Gastrocnemius medialis (tissue), 4 donors: ENCODE results near the gene MYO9A.

Source experiments
- CTCF ChIP-seq, 5 experiments: fragments of 450-650 bp in 3 of 5; fragments of 200-600 bp in 2 of 5; sonication (generic) in 2 of 5; IDR thresholded peaks in 4 of 5; conservative IDR thresholded peaks in 1 of 5; 1 replicate in 4 of 5; 2 replicates in 1 of 5; pipeline ENCODE4 v1.5.1; 2016 to 2019; ENCODE audit warnings: antibody characterized with exemption in 5 of 5, mild to moderate bottlenecking in 3 of 5, moderate library complexity in 3 of 5
- POLR2A ChIP-seq, 2 donors: fragments of 450-650 bp; IDR thresholded peaks; one replicate each; pipeline ENCODE4 v1.6.1; 2017; ENCODE audit warnings: antibody characterized with exemption in 2 of 2, mild to moderate bottlenecking in 2 of 2, moderate library complexity in 2 of 2

GRCh38 chr15:72112805-72113204 is 5.1 kb downstream of the MYO9A start:
- no peak for TF ChIP-seq CTCF (IDR thresholded peaks at IDR 0.05 in 4 of 5, conservative IDR thresholded peaks at IDR 0.05 in 1 of 5)
- no peak for TF ChIP-seq POLR2A (IDR thresholded peaks at IDR 0.05)
